Astrocyte (in vitro differentiated cells and primary cell): ENCODE data around the gene RBPJL. TPM values are rescaled to one million over a fixed set of nuclear protein-coding genes. Genes with fewer than 3 reads are reported as not detected.

Experiments
- DNase-seq: peaks from one replicate; pipeline ENCODE4 v3.0.0-alpha.2; 2010; ENCODE audit warnings: low read depth
- FAIRE-seq: peaks from 2 replicates; lab custom pipeline; 2011; peaks lifted over from hg19 to GRCh38; lab: Jason Lieb, UNC
- H2AFZ ChIP-seq: 2 replicates; pipeline ENCODE4 v1.6.0; 2012; ENCODE audit warnings: low read depth, low read length, inconsistent platforms
- H3K27ac ChIP-seq: 2 replicates; pipeline ENCODE4 v1.5.1; 2011; ENCODE audit warnings: low read depth, low read length, inconsistent platforms
- H3K27me3 ChIP-seq: 2 replicates; pipeline ENCODE4 v1.6.0; 2011; ENCODE audit warnings: low read length, inconsistent platforms; ENCODE audit not compliant: insufficient read depth
- H3K36me3 ChIP-seq: 2 replicates; pipeline ENCODE4 v1.5.1; 2011; ENCODE audit warnings: low read length, inconsistent platforms; ENCODE audit not compliant: insufficient read depth
- H3K4me1 ChIP-seq: 2 replicates; pipeline ENCODE4 v1.5.1; 2011; ENCODE audit warnings: low read length, inconsistent platforms; ENCODE audit not compliant: insufficient read depth
- H3K4me2 ChIP-seq: 2 replicates; pipeline ENCODE4 v1.6.0; 2012; ENCODE audit warnings: low read length, inconsistent platforms
- H3K4me3 ChIP-seq: 2 replicates; pipeline ENCODE4 v1.5.1; 2011; ENCODE audit warnings: low read depth, mild to moderate bottlenecking, low read length, inconsistent platforms; ENCODE audit not compliant: insufficient read depth
- H3K79me2 ChIP-seq: 2 replicates; pipeline ENCODE4 v1.6.0; 2012; ENCODE audit warnings: mild to moderate bottlenecking, low read length, inconsistent platforms; ENCODE audit not compliant: insufficient read depth
- H3K9ac ChIP-seq: 2 replicates; pipeline ENCODE4 v1.6.0; 2012; ENCODE audit warnings: mild to moderate bottlenecking, low read length, inconsistent platforms
- H3K9me3 ChIP-seq: 2 replicates; pipeline ENCODE4 v1.5.1; 2012; ENCODE audit warnings: low read depth, mild to moderate bottlenecking, low read length, inconsistent platforms; ENCODE audit not compliant: insufficient read depth
- H4K20me1 ChIP-seq: 2 replicates; pipeline ENCODE4 v1.6.0; 2012; ENCODE audit warnings: low read length, inconsistent platforms; ENCODE audit not compliant: insufficient read depth
- H3K27ac Mint-ChIP-seq: one replicate; pipeline ENCODE4 v1.8.0; 2021; ENCODE audit warnings: mild to moderate bottlenecking, mixed read lengths; ENCODE audit not compliant: unreplicated experiment
- H3K27me3 Mint-ChIP-seq: one replicate; pipeline ENCODE4 v1.8.0; 2021; ENCODE audit warnings: low read depth, mixed read lengths; ENCODE audit not compliant: unreplicated experiment
- H3K36me3 Mint-ChIP-seq: one replicate; pipeline ENCODE4 v1.8.0; 2021; ENCODE audit warnings: low read depth, mixed read lengths; ENCODE audit not compliant: unreplicated experiment
- H3K4me1 Mint-ChIP-seq: one replicate; pipeline ENCODE4 v1.8.0; 2021; ENCODE audit warnings: low read depth, mixed read lengths; ENCODE audit not compliant: unreplicated experiment
- H3K4me3 Mint-ChIP-seq: one replicate; pipeline ENCODE4 v1.8.0; 2021; ENCODE audit warnings: mild to moderate bottlenecking, moderate library complexity, mixed read lengths; ENCODE audit not compliant: unreplicated experiment
- H3K9me3 Mint-ChIP-seq: one replicate; pipeline ENCODE4 v1.8.0; 2021; ENCODE audit warnings: mild to moderate bottlenecking, mixed read lengths; ENCODE audit not compliant: unreplicated experiment
- CTCF ChIP-seq: IDR thresholded peaks from 2 replicates; pipeline ENCODE4 v1.5.1; 2011; ENCODE audit warnings: low read depth, mild to moderate bottlenecking, inconsistent platforms, low read length, moderate library complexity; ENCODE audit not compliant: insufficient read depth
- EZH2 ChIP-seq: IDR thresholded peaks from 2 replicates; pipeline ENCODE4 v1.6.1; 2012; ENCODE audit warnings: mild to moderate bottlenecking, low read length, inconsistent platforms; ENCODE audit not compliant: insufficient read depth
- total RNA-seq: library from RNA; stranded (reverse); gene quantifications from 2 replicates; pipeline ENCODE4 v1.2.1, GENCODE V29; 2021

Gene RBPJL
- total RNA-seq, 1 donor from 2014 or later, result not detected

GRCh38 chr20:45297786-45298497 is 8.7 kb upstream of the RBPJL start:
- TF ChIP-seq CTCF (no peak), EZH2 (no peak)
- FAIRE-seq, result no peak
- H3K27me3 Mint-ChIP-seq, result peaks cover 3% of the 10 kb centered on the region

GRCh38 chr20:45299786-45300185 is 6.9 kb upstream of the RBPJL start:
- Histone ChIP-seq H2AFZ (no peak overlapping the region), H3K4me2 (no peak overlapping the region), H3K27me3 (peaks cover 14% of the 10 kb centered on the region), H3K79me2 (no peaks in the 10 kb centered on the region), H3K9me3 (peaks cover under 1% of the 10 kb centered on the region), H3K4me3 (no peak overlapping the region), H3K36me3 (no peaks in the 10 kb centered on the region), H3K9ac (no peak overlapping the region), H4K20me1 (no peaks in the 10 kb centered on the region), H3K27ac (no peak overlapping the region), H3K4me1 (no peaks in the 10 kb centered on the region)
- H3K9me3 Mint-ChIP-seq, result peaks cover 2% of the 10 kb centered on the region
- H3K4me3 Mint-ChIP-seq, result no peak overlapping the region
- peaks cover 3% of the 10 kb centered on the region for H3K27me3 Mint-ChIP-seq
- no peak overlapping the region for H3K27ac Mint-ChIP-seq
- FAIRE-seq (no peak), DNase-seq (no peak)
- H3K4me1 Mint-ChIP-seq, result peaks cover 4% of the 10 kb centered on the region
- no peaks in the 10 kb centered on the region for H3K36me3 Mint-ChIP-seq
- TF ChIP-seq CTCF (no peak), EZH2 (no peak)

More at GRCh38 chr20:45297786-45298497, 8.7 kb upstream of the RBPJL start:
- H3K79me2 ChIP-seq, result no peaks in the 10 kb centered on the region
- no peak overlapping the region for H3K4me2 ChIP-seq
- H3K4me3 ChIP-seq, result no peak overlapping the region
- no peak overlapping the region for H3K27ac ChIP-seq
- no peak overlapping the region for H3K9ac ChIP-seq
- peaks cover 6% of the 10 kb centered on the region for H3K9me3 Mint-ChIP-seq
- peaks cover 6% of the 10 kb centered on the region for H3K27me3 ChIP-seq
- H4K20me1 ChIP-seq, result no peaks in the 10 kb centered on the region
- DNase-seq, result no peak
- H3K4me1 ChIP-seq, result peaks cover 4% of the 10 kb centered on the region
- no peak overlapping the region for H3K4me3 Mint-ChIP-seq
- H3K36me3 Mint-ChIP-seq, result no peaks in the 10 kb centered on the region
- no peaks in the 10 kb centered on the region for H3K36me3 ChIP-seq
- H2AFZ ChIP-seq, result no peak overlapping the region
- H3K4me1 Mint-ChIP-seq, result peaks cover 4% of the 10 kb centered on the region
- H3K9me3 ChIP-seq, result peaks cover 4% of the 10 kb centered on the region
- no peak overlapping the region for H3K27ac Mint-ChIP-seq

GRCh38 chr20:45300961-45301360 is 5.7 kb upstream of the RBPJL start:
- H3K36me3 Mint-ChIP-seq, result no peaks in the 10 kb centered on the region
- H4K20me1 ChIP-seq, result no peaks in the 10 kb centered on the region
- peaks cover 3% of the 10 kb centered on the region for H3K27me3 Mint-ChIP-seq
- no peak overlapping the region for H3K27ac ChIP-seq
- H3K79me2 ChIP-seq, result no peaks in the 10 kb centered on the region
- H3K9ac ChIP-seq, result no peak overlapping the region
- peaks cover 4% of the 10 kb centered on the region for H3K4me1 Mint-ChIP-seq
- no peaks in the 10 kb centered on the region for H3K9me3 Mint-ChIP-seq
- TF ChIP-seq CTCF, result peak; percentile 14
- no peak for TF ChIP-seq EZH2
- no peak overlapping the region for H3K27ac Mint-ChIP-seq
- no peak overlapping the region for H2AFZ ChIP-seq
- DNase-seq (no peak), FAIRE-seq (no peak)
- no peaks in the 10 kb centered on the region for H3K9me3 ChIP-seq
- no peaks in the 10 kb centered on the region for H3K36me3 ChIP-seq
- H3K4me3 Mint-ChIP-seq, result no peak overlapping the region
- H3K4me1 ChIP-seq, result no peaks in the 10 kb centered on the region
- peaks cover 22% of the 10 kb centered on the region for H3K27me3 ChIP-seq
- no peak overlapping the region for H3K4me2 ChIP-seq
- no peak overlapping the region for H3K4me3 ChIP-seq
